Astrocyte (in vitro differentiated cells and primary cell): ENCODE data around the gene LDLRAD4.

Experiments used
- CTCF ChIP-seq: IDR thresholded peaks from 2 replicates; pipeline ENCODE4 v1.5.1; 2011; ENCODE audit warnings: low read depth, mild to moderate bottlenecking, inconsistent platforms, low read length, moderate library complexity; ENCODE audit not compliant: insufficient read depth
- EZH2 ChIP-seq: IDR thresholded peaks from 2 replicates; pipeline ENCODE4 v1.6.1; 2012; ENCODE audit warnings: mild to moderate bottlenecking, low read length, inconsistent platforms; ENCODE audit not compliant: insufficient read depth

GRCh38 chr18:13452388-13452811 lies 233.8 kb downstream of the LDLRAD4 start:
- TF ChIP-seq CTCF: no peak
- no peak for TF ChIP-seq EZH2
